ENCODE results near the gene MRPL17. TPM values are rescaled to one million over a fixed set of nuclear protein-coding genes. Genes with fewer than 3 reads are reported as not detected.

Gene MRPL17
- total RNA-seq: 36.6 and 44.0 TPM in 2 replicates

GRCh38 chr11:6682936-6683861, at the start of gene MRPL17:
Gene MRPL17, minus strand, starts transcription at chr11:6683340. Its CDS starts 44 bp downstream, at chr11:6683296.

GRCh38 chr11:6655790-6656583, 27.2 kb downstream of the MRPL17 start, which contains the start of gene DCHS1:
Gene DCHS1, minus strand, starts transcription at chr11:6655809. Its CDS starts 14,196 bp downstream, at chr11:6641613.

Other genes starting within 250 kb of the MRPL17 start
- gene HPX, start 242.4 kb downstream of the MRPL17 start, total RNA-seq: 0.49 TPM in 1 of 2 replicates, not detected in the other
- 14.4 and 18.6 TPM in 2 replicates for gene TRIM3, start 209.4 kb downstream of the MRPL17 start, total RNA-seq
- gene ARFIP2, start 202.0 kb downstream of the MRPL17 start, total RNA-seq: 54.3 and 73.7 TPM in 2 replicates
- gene TIMM10B, start 201.8 kb downstream of the MRPL17 start, total RNA-seq: 17.3 and 34.3 TPM in 2 replicates
- gene DNHD1, start 186.1 kb downstream of the MRPL17 start, total RNA-seq: 1.9 and 2.2 TPM in 2 replicates
- gene RRP8, start 79.7 kb downstream of the MRPL17 start, total RNA-seq: 7.4 and 23.3 TPM in 2 replicates
- 130 and 151 TPM in 2 replicates for gene ILK, start 79.6 kb downstream of the MRPL17 start, total RNA-seq
- 33.9 and 42.9 TPM in 2 replicates for gene TAF10, start 71.1 kb downstream of the MRPL17 start, total RNA-seq
- gene TPP1, start 63.9 kb downstream of the MRPL17 start, total RNA-seq: 55.4 and 57.9 TPM in 2 replicates
- gene DCHS1, start 27.5 kb downstream of the MRPL17 start, total RNA-seq: 1.9 and 2.5 TPM in 2 replicates
- not detected in 2 replicates for gene OR2AG2, start 88.6 kb upstream of the MRPL17 start, total RNA-seq
- gene OR2AG1, start 99.7 kb upstream of the MRPL17 start, total RNA-seq: not detected in 2 replicates
- gene OR6A2, start 116.3 kb upstream of the MRPL17 start, total RNA-seq: 0.65 and 3.4 TPM in 2 replicates
- gene OR10A5, start 162.3 kb upstream of the MRPL17 start, total RNA-seq: not detected in 2 replicates
- gene OR10A2, start 179.7 kb upstream of the MRPL17 start, total RNA-seq: not detected in 2 replicates
- gene OR10A4, start 193.3 kb upstream of the MRPL17 start, total RNA-seq: not detected in 2 replicates
- not detected in 2 replicates for gene OR2D2, start 209.2 kb upstream of the MRPL17 start, total RNA-seq
- not detected in 2 replicates for gene OR2D3, start 237.7 kb upstream of the MRPL17 start, total RNA-seq
- 3.1 and 6.7 TPM in 2 replicates for gene ZNF215, start 243.1 kb upstream of the MRPL17 start, total RNA-seq